GM12878 (cell line): Measurements from ENCODE around the gene ADARB1. TPM values are rescaled to one million over a fixed set of nuclear protein-coding genes. Genes with fewer than 3 reads are reported as not detected.

ENCODE experiments used
- ATAC-seq: fragments of 200-7000 bp; cut with Tn5 transposase; 3 replicates; pipeline ENCODE4 v1.9.1; 2020; ENCODE audit warnings: mild to moderate bottlenecking, moderate library complexity
- BruUV-seq: library from RNA; stranded (reverse); fragments of 400-500 nt; replicated peaks from 2 replicates; lab custom pipeline; 2021; lab: Mats Ljungman, UMichigan
- CTCF ChIA-PET: fragments of 300-600 bp; sonication (Branson Sonifier 250); formaldehyde crosslinking; extraction: SDS; loops from one replicate; lab custom pipeline; 2021; ENCODE audit warnings: inconsistent platforms; lab: Yijun Ruan, JAX
- POLR2A ChIA-PET: fragments of 350-600 bp; formaldehyde crosslinking; extraction: SDS; loops from one replicate; lab custom pipeline; 2021; ENCODE audit warnings: inconsistent platforms; lab: Charles Lee
- RAD21 ChIA-PET: fragments of 300-600 bp; sonication (Branson Sonifier 250); formaldehyde crosslinking; loops from one replicate; lab custom pipeline; 2023; ENCODE audit warnings: antibody characterized with exemption; ENCODE audit not compliant: unreplicated experiment; lab: Charles Lee
- SMC1A ChIA-PET: fragments of 300-600 bp; sonication (Branson Sonifier 250); formaldehyde crosslinking; loops from one replicate; lab custom pipeline; 2023; ENCODE audit not compliant: unreplicated experiment, uncharacterized antibody; lab: Charles Lee
- DNase-seq: peaks from one replicate; pipeline ENCODE4 v3.0.0-alpha.2; 2011; ENCODE audit warnings: low read depth, low spot score
- FAIRE-seq: peaks from 3 replicates; lab custom pipeline; 2011; peaks lifted over from hg19 to GRCh38; lab: Jason Lieb, UNC
- H2AFZ ChIP-seq: 2 replicates; pipeline ENCODE4 v1.6.0; 2011; ENCODE audit warnings: low read depth, low read length, control low read depth; ENCODE audit not compliant: control insufficient read depth
- H3K27ac ChIP-seq: 2 replicates; pipeline ENCODE4 v1.5.1; 2011; ENCODE audit warnings: control low read depth; ENCODE audit not compliant: control insufficient read depth, insufficient read depth
- H3K27me3 ChIP-seq, 2 experiments: replicated peaks in 1 of 2; 2 replicates each; pipeline versions ENCODE4 v1.6.0 to v1.6.1; 2011; ENCODE audit warnings: low read length in 1 of 2; ENCODE audit not compliant: control insufficient read depth in 2 of 2, insufficient read depth in 2 of 2
- H3K36me3 ChIP-seq, 2 experiments: 2 replicates each; pipeline ENCODE4 v1.5.1; 2011; ENCODE audit warnings: low read length in 1 of 2; ENCODE audit not compliant: control insufficient read depth in 2 of 2, insufficient read depth in 2 of 2
- H3K4me1 ChIP-seq: 2 replicates; pipeline ENCODE4 v1.6.1; 2011; ENCODE audit warnings: mild to moderate bottlenecking, low read length, moderate library complexity, mixed read lengths; ENCODE audit not compliant: control insufficient read depth, insufficient read depth
- H3K4me2 ChIP-seq: 2 replicates; pipeline ENCODE4 v1.6.0; 2011; ENCODE audit warnings: control low read depth; ENCODE audit not compliant: control insufficient read depth, insufficient read depth
- H3K4me3 ChIP-seq: fragments of 200-600 bp; sonication (generic); 2 replicates; pipeline ENCODE4 v1.5.1; 2016
- H3K79me2 ChIP-seq: 2 replicates; pipeline ENCODE4 v1.6.0; 2011; ENCODE audit warnings: low read length; ENCODE audit not compliant: control insufficient read depth, insufficient read depth
- H3K9ac ChIP-seq: 2 replicates; pipeline ENCODE4 v1.8.0; 2011; ENCODE audit warnings: low read length, control low read depth, mixed read lengths; ENCODE audit not compliant: control insufficient read depth, insufficient read depth
- H3K9me3 ChIP-seq: replicated peaks from 3 replicates; pipeline ENCODE4 v1.5.1; 2011; ENCODE audit warnings: mild to moderate bottlenecking, low read length; ENCODE audit not compliant: control insufficient read depth, insufficient read depth
- H4K20me1 ChIP-seq: 2 replicates; pipeline ENCODE4 v1.6.0; 2011; ENCODE audit not compliant: control insufficient read depth, insufficient read depth
- BRCA1 ChIP-seq: IDR thresholded peaks from 2 replicates; pipeline ENCODE4 v1.6.1; 2011; ENCODE audit warnings: low read depth, low read length, improper control_type of control experiment
- CEBPB ChIP-seq, 2 experiments: fragments of 150-350 bp in 1 of 2; IDR thresholded peaks; 2 replicates each; pipeline ENCODE4 v1.6.1; 2012 to 2014; ENCODE audit warnings: low read depth in 2 of 2, low read length in 2 of 2, borderline replicate concordance in 1 of 2, inconsistent platforms in 1 of 2
- CUX1 ChIP-seq: IDR thresholded peaks from 2 replicates; pipeline ENCODE4 v1.6.1; 2012; ENCODE audit warnings: improper control_type of control experiment, low read depth, low read length; ENCODE audit not compliant: insufficient replicate concordance
- HDAC6 ChIP-seq: fragments of 200-600 bp; sonication (generic); IDR thresholded peaks from one replicate; pipeline ENCODE4 v1.8.0; 2017; ENCODE audit warnings: antibody characterized with exemption; ENCODE audit not compliant: unreplicated experiment
- IRF4 ChIP-seq: IDR thresholded peaks from 2 replicates; pipeline ENCODE4 v1.6.1; 2011; ENCODE audit warnings: low read depth, low read length
- NFYA ChIP-seq: IDR thresholded peaks from 2 replicates; pipeline ENCODE4 v1.6.1; 2011; ENCODE audit warnings: low read depth, mild to moderate bottlenecking, low read length, improper control_type of control experiment, borderline replicate concordance
- NFYB ChIP-seq: IDR thresholded peaks from 2 replicates; pipeline ENCODE4 v1.6.1; 2011; ENCODE audit warnings: low read depth, mild to moderate bottlenecking, low read length, improper control_type of control experiment, moderate library complexity; ENCODE audit not compliant: insufficient read depth
- POLR2A ChIP-seq: IDR thresholded peaks from 2 replicates; pipeline ENCODE4 v1.6.1; 2011; ENCODE audit warnings: low read depth, mild to moderate bottlenecking, low read length
- RFX5 ChIP-seq: IDR thresholded peaks from 2 replicates; pipeline ENCODE4 v1.6.1; 2011; ENCODE audit warnings: low read depth, low read length, improper control_type of control experiment
- RUNX3 ChIP-seq: IDR thresholded peaks from 2 replicates; pipeline ENCODE4 v1.6.1; 2012; ENCODE audit warnings: low read length, inconsistent platforms
- STAT3 ChIP-seq: IDR thresholded peaks from 2 replicates; pipeline ENCODE4 v1.6.1; 2011; ENCODE audit warnings: low read depth, low read length, improper control_type of control experiment
- ZNF217 ChIP-seq: fragments of 450-650 bp; IDR thresholded peaks from 2 replicates; pipeline ENCODE4 v1.6.1; 2017; ENCODE audit warnings: antibody characterized with exemption, mild to moderate bottlenecking
- ZNF622 ChIP-seq: fragments of 450-650 bp; IDR thresholded peaks from 2 replicates; pipeline ENCODE4 v1.6.1; 2017; ENCODE audit warnings: mild to moderate bottlenecking, inconsistent platforms
- ZSCAN29 ChIP-seq: fragments of 450-650 bp; IDR thresholded peaks from 2 replicates; pipeline ENCODE4 v1.6.1; 2017; ENCODE audit warnings: mild to moderate bottlenecking, moderate library complexity
- WGBS: methylation state at CpG from one replicate; pipeline ENCODE4 v1.1.6; 2016; ENCODE audit warnings: low lambda C conversion rate; ENCODE audit not compliant: insufficient replicate concordance, insufficient coverage; ENCODE audit errors: missing lambda C conversion rate; 5-methylcytosine and 5-hydroxymethylcytosine counted together
- in situ Hi-C: fragments of 300-500 bp; cut with MboI; formaldehyde crosslinking; loops from 9 replicates; pipeline ENCODE4 v1.14.3; 2018; ENCODE audit warnings: mixed read lengths
- intact Hi-C: fragments of 100-400 bp; cut with micrococcal nuclease; formaldehyde crosslinking; loops from one replicate; pipeline ENCODE4 v1.14.2; 2022; ENCODE audit not compliant: unreplicated experiment
- polyA plus RNA-seq, 11 experiments: library from polyadenylated mRNA; depleted of rRNA in 4 of 11; unstranded in 6 of 11; stranded (reverse) in 5 of 11; fragments of >200 nt; fragmentation: Nextera tagmentation in 4 of 11; fragmentation: Illumina TruSeq in 1 of 11; extraction: Ambion mirVana in 4 of 11; extraction: Trizol in 1 of 11; gene quantifications; 1 replicate in 1 of 11; 2 replicates in 10 of 11; pipeline versions ENCODE4 v1.2.1 to v1.2.3, GENCODE V29; 2011 to 2016; ENCODE audit warnings: inconsistent platforms in 2 of 11, missing spikeins in 2 of 11, low read depth in 1 of 11
- total RNA-seq, 4 experiments: library from RNA; depleted of rRNA in 3 of 4; stranded (reverse); fragments of >200 nt in 3 of 4; fragmentation: Illumina TruSeq in 1 of 4; extraction: Trizol in 1 of 4; gene quantifications; 2 replicates each; pipeline versions ENCODE4 v1.2.1 to v1.2.3, GENCODE V29; 2013 to 2021
- TF ChIP-seq, protein P1 (sequence below): fragments of 450-650 bp; IDR thresholded peaks from 2 replicates; pipeline ENCODE4 v1.6.1; 2017; ENCODE audit warnings: antibody characterized with exemption, mild to moderate bottlenecking, moderate library complexity
- TF ChIP-seq, protein P2 (sequence below): IDR thresholded peaks from 2 replicates; pipeline ENCODE4 v1.6.1; 2012; ENCODE audit warnings: low read depth, low read length, improper control_type of control experiment

Gene ADARB1
- total and polyA plus RNA-seq, 10 of the 15 experiments (the other 5 are each of a cell fraction or from before 2014, with no cell fraction given): 5.7 to 61.7 (median 25.3) TPM

GRCh38 chr21:45156459-45156858, 82.1 kb downstream of the ADARB1 start:
- CTCF ChIA-PET: no interaction called here
- BruUV-seq: no TSS peak
- TF ChIP-seq POLR2A: no peak
- TF ChIP-seq RUNX3: no peak
- TF ChIP-seq, protein P1, sequence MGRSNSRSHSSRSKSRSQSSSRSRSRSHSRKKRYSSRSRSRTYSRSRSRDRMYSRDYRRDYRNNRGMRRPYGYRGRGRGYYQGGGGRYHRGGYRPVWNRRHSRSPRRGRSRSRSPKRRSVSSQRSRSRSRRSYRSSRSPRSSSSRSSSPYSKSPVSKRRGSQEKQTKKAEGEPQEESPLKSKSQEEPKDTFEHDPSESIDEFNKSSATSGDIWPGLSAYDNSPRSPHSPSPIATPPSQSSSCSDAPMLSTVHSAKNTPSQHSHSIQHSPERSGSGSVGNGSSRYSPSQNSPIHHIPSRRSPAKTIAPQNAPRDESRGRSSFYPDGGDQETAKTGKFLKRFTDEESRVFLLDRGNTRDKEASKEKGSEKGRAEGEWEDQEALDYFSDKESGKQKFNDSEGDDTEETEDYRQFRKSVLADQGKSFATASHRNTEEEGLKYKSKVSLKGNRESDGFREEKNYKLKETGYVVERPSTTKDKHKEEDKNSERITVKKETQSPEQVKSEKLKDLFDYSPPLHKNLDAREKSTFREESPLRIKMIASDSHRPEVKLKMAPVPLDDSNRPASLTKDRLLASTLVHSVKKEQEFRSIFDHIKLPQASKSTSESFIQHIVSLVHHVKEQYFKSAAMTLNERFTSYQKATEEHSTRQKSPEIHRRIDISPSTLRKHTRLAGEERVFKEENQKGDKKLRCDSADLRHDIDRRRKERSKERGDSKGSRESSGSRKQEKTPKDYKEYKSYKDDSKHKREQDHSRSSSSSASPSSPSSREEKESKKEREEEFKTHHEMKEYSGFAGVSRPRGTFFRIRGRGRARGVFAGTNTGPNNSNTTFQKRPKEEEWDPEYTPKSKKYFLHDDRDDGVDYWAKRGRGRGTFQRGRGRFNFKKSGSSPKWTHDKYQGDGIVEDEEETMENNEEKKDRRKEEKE: no peak
- no peak for TF ChIP-seq BRCA1
- no peak for TF ChIP-seq HDAC6
- TF ChIP-seq RFX5: no peak
- no peak for TF ChIP-seq NFYA
- TF ChIP-seq CUX1: no peak
- no peak for TF ChIP-seq NFYB
- no peak for TF ChIP-seq STAT3
- no peak for TF ChIP-seq CEBPB (IDR thresholded peaks at IDR 0.05; ENCODE audit: borderline replicate concordance in 1 of 2, low read depth in 2 of 2, low read length in 2 of 2)
- no peak for TF ChIP-seq ZNF217
- no peak for TF ChIP-seq IRF4
- TF ChIP-seq ZSCAN29: no peak
- no peak for TF ChIP-seq ZNF622
- TF ChIP-seq, protein P2, sequence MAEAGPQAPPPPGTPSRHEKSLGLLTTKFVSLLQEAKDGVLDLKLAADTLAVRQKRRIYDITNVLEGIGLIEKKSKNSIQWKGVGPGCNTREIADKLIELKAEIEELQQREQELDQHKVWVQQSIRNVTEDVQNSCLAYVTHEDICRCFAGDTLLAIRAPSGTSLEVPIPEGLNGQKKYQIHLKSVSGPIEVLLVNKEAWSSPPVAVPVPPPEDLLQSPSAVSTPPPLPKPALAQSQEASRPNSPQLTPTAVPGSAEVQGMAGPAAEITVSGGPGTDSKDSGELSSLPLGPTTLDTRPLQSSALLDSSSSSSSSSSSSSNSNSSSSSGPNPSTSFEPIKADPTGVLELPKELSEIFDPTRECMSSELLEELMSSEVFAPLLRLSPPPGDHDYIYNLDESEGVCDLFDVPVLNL: no peak

More at GRCh38 chr21:45156459-45156858, 82.1 kb downstream of the ADARB1 start:
- Histone ChIP-seq H2AFZ (no peak overlapping the region), H3K4me2 (no peak overlapping the region), H3K9ac (no peak overlapping the region), H3K36me3 (peaks cover 0 to 1% of the 10 kb centered on the region in 2 experiments; a peak in 2 of 4 replicates), H3K4me1 (0 out of 2 replicates have a peak, but pooled peaks cover 4% of the 10 kb centered on the region), H3K4me3 (no peak overlapping the region), H4K20me1 (no peaks in the 10 kb centered on the region), H3K79me2 (no peaks in the 10 kb centered on the region), H3K27ac (no peak overlapping the region), H3K27me3 (0 out of 4 replicates have a peak, but pooled peaks cover 0 to 2% of the 10 kb centered on the region in 2 experiments), H3K9me3 (no peaks in the 10 kb centered on the region; the same call in 2 of the 3 replicates)
- FAIRE-seq (no peak), ATAC-seq (no peak), DNase-seq (no peak)
- POLR2A ChIA-PET: no interaction called here
- RAD21 ChIA-PET: no interaction called here
- intact Hi-C loops (no loop called here), in situ Hi-C loops (no loop called here)
- SMC1A ChIA-PET: no interaction called here
- WGBS: 54% methylated on average over 2 of the region's 3 CpGs
